TTC549 (cell line): ENCODE measurements around the gene TAAR9.

Experiments used
- FAIRE-seq: peaks from 2 replicates; lab custom pipeline; 2012; peaks lifted over from hg19 to GRCh38; lab: Jason Lieb, UNC

Gene TAAR9, protein sequence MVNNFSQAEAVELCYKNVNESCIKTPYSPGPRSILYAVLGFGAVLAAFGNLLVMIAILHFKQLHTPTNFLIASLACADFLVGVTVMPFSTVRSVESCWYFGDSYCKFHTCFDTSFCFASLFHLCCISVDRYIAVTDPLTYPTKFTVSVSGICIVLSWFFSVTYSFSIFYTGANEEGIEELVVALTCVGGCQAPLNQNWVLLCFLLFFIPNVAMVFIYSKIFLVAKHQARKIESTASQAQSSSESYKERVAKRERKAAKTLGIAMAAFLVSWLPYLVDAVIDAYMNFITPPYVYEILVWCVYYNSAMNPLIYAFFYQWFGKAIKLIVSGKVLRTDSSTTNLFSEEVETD

GRCh38 chr6:132537977-132538376 lies at the start of gene TAAR9:
TAAR9 (plus strand) TSS chr6:132538277; CDS start chr6:132538290, 13 bp downstream.
- no peak for FAIRE-seq

DNA sequence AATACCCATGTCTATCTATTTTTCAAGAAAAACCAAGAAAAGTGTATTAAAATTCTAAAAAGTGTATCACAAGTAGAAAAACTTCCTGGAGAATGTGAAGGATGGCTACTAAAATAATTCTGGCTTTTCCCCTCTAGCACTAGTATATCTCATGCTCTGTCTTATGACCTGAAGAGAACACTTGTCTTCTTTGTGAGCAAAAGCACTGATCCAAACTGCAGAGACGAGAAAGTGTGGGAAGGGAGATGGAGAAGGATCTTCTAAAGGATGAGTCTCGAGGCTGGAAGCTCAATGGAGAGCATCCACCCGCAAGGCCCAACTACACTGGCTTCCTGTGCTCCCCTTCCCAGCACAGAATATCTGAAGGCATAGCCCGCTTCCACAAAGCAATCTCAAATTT lies 48.7 kb upstream of the TAAR9 start:
- FAIRE-seq = no peak

- FAIRE-seq = no peak
Measured at GRCh38 chr6:132490024-132490423, 48.1 kb upstream of the TAAR9 start.

DNA sequence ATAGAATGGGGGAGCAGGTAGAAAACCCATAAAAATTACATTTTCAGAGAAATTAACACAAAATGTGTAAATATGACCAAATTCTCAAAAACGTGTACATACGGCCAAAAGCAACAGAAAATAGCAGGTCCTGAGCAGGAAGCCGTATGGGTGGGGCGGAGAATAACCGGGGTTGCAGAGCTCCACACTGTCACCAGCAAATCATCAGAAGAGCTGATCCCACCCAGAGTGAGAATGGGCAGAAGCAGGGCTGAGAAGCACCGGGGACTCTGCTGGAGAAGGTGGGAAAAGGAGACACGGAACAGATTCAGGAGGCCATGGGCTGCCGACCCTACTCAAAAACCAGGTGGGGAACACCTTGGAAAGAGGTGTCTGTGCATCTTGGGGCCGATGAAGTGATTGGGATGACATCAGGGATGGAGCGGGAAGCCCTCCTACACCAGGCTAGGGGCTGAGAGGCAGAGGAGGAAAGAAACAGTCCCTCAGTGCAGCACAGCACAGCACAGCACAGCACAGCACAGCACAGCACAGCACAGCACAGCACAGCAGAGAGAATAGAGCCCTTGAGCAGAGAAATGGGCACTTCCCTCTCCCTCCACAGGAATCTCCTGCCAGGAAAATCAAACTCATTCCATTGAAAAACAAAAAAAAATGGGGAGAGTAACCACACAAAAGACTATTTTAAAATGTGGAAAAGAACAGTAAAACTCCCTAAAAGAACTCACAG lies 47.4 kb upstream of the TAAR9 start:
- no peak for FAIRE-seq

GRCh38 chr6:132491303-132491702 lies 46.8 kb upstream of the TAAR9 start:
- no peak for FAIRE-seq

GRCh38 chr6:132491881-132492280 lies 46.2 kb upstream of the TAAR9 start:
- FAIRE-seq = no peak

GRCh38 chr6:132494954-132495353 lies 43.1 kb upstream of the TAAR9 start:
- FAIRE-seq = no peak

DNA sequence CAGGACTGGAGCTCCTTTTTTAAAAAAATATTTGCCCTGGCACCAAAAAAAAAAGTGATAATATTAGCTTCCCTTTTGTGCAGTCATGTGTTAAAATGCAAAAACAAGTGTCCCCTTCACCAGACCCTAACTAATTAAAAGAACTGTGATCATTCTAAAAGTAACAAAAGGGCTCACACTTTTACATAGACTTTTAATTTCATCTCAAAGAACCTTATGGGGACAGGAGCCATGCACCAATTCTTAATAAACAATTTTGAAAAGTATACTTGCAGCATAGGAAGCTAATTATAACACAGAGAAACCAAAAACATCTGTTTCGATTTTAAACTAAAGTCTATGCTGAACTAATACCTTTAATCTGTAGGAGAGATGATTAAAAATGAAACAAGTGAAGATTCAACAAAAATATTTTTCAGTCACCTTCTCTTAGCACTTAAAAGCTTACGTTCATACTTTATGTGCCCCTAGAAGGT lies 42.4 kb upstream of the TAAR9 start:
- no peak for FAIRE-seq

- no peak for FAIRE-seq
Measured at GRCh38 chr6:132496519-132497180, 41.4 kb upstream of the TAAR9 start.

DNA sequence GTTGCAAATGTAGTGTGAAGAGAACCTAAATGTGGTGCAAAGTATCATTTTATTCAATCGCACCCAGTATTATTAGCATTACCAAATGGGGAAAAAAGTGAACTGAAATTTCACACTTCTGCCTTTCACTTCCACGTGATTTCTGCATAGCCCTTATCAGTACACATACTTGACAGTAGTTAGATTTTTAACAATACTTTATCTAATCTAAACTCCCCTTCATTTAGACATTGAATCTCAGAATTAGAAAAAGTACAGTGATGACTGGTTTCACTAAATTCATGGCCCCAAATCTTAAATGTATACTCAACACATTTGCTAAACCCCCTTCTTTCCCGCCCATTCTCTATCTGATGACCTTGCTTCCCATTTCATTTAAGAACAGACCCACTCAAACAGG lies 39.4 kb upstream of the TAAR9 start:
- FAIRE-seq = no peak

DNA sequence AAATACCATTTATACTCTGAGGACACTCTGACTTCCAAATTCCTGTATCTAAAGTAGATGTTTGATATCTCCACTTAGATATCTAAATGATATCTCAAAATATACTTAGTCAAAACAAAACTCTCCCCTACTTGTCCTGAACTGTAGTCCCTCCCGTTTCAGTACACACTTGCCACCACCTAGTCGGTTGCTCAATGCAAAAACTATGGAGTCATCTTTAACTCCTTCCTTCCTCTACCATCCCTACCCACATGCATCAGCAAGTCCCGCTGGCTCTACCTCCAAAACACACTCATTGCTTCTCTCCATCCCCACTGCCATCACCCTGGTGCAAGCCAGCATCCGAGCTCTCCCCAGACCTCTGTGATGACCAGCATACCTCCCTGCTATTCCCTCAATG lies 38.3 kb upstream of the TAAR9 start:
- FAIRE-seq = no peak

DNA sequence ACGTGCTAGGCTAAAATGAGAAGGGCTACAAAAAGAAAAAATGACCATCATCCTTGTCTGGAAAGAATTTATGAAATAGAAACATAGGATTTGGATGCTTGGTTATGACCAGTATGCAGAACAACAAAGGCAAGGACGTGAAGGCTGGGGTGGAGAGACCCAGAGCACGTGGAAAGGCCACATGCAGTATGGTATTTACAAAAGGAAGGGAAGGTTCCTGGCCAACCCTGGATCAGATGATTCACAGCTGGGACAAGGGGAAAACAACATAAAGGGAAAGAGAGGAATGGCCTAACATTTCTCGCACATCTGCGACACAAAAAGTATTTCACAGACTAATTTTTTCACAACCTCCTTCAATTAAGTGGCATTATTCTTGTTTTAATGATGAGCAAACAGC lies 33.3 kb upstream of the TAAR9 start:
- no peak for FAIRE-seq

DNA sequence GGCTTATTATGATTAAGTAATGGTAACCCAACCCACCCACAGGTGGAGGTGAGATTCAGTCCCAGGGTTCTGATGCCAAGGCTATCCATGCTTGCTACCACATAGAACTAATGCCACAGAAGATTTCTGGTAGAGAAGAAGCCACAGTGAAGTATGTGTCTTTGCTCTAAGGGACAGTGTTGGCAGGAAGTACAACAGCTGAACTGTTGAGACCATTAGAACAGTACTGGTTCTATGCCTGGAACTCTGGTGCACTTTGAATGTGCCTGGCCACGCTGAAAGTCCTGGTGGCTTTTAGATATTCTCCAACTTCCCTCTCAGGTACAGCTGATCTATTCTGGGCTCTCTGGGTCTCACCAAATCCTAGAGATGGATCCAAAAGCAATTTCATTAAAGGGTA lies 32.9 kb upstream of the TAAR9 start:
- no peak for FAIRE-seq

DNA sequence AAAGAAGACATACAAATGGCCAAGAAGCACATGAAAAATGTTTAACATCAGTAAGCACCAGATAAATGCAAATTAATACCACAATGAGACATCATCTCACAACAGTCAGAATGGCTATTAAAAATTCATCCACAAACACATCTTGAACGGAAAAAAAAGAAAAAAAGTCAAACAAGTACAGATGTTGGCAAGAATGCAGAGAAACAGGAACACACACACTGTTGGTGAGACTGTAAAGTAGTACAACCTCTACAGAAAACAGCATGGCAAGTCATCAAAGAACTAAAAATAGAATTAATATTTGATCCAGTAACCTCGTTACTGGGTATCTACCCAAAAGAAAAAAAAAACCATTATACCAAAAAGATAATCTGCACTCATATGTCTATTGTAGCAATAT lies 31.6 kb upstream of the TAAR9 start:
- no peak for FAIRE-seq

- no peak for FAIRE-seq
Measured at GRCh38 chr6:132506869-132507808, 30.9 kb upstream of the TAAR9 start.

DNA sequence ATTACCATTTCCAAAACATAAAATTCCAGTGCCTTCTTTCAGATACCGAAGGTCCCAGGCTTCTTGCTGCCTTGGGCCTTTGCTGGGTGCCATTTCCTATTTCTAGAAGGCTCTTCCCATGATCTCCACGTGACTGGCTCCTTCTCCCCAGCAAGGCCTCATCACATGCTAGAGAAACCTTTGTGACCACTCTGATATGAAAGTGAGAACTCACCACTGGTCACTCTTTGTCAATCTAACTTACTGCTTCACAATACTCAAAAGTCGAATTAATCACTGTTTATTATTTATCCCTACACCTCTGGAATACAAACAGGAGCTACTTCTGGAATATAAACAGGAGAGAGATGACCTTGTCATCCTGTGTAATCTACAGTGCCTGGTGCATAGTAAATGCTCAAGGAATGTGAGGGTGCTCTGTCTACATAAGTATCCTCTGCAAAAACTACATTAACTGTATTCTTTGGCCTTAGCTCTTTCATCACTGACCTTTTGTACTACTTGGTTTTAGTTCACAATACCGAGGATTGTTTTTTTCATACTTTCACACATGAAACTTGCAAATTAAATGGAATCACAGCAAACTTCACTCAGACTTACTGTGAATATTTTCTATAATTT lies 26.8 kb upstream of the TAAR9 start:
- no peak for FAIRE-seq

- FAIRE-seq = no peak
Measured at GRCh38 chr6:132511831-132512220, 26.3 kb upstream of the TAAR9 start.

- no peak for FAIRE-seq
Measured at GRCh38 chr6:132512342-132512637, 25.8 kb upstream of the TAAR9 start.

- FAIRE-seq = no peak
Measured at GRCh38 chr6:132512638-132513632, 25.1 kb upstream of the TAAR9 start, which contains the start of gene STX7. STX7 (minus strand) TSS chr6:132513116; CDS start chr6:132503530, 9,586 bp downstream.

- FAIRE-seq = no peak
Measured at GRCh38 chr6:132513831-132514545, 24.1 kb upstream of the TAAR9 start.
